Peyer's patch (tissue), 4 donors: ENCODE measurements around the gene ECM1. TPM values are rescaled to one million over a fixed set of nuclear protein-coding genes. Genes with fewer than 3 reads are reported as not detected.
A peak's percentile ranks its signal among the peaks of the same experiment; 100 is the strongest.

Experiments
- DNase-seq, 3 donors: peaks; one replicate each; pipeline ENCODE4 v3.0.0-alpha.2; 2017 to 2019
- H3K27ac ChIP-seq, 4 donors: fragments of 200-600 bp; sonication (generic); one replicate each; pipeline ENCODE4 v1.5.1; 2016 to 2019
- H3K27me3 ChIP-seq, 2 donors: fragments of 200-600 bp; sonication (generic); one replicate each; pipeline ENCODE4 v1.5.1; 2019
- H3K36me3 ChIP-seq, 3 donors: fragments of 200-600 bp; sonication (generic); one replicate each; pipeline ENCODE4 v1.5.1; 2016 to 2019
- H3K4me1 ChIP-seq, 4 donors: fragments of 200-600 bp; sonication (generic); one replicate each; pipeline ENCODE4 v1.5.1; 2016 to 2019
- H3K4me3 ChIP-seq, 4 donors: fragments of 200-600 bp; sonication (generic); 1 replicate in 3 of 4; 2 replicates in 1 of 4; pipeline ENCODE4 v1.5.1; 2016 to 2019; ENCODE audit warnings: mild to moderate bottlenecking in 1 of 4
- H3K9me3 ChIP-seq, 4 donors: fragments of 200-600 bp; sonication (generic); one replicate each; pipeline ENCODE4 v1.5.1; 2016 to 2019; ENCODE audit warnings: mild to moderate bottlenecking in 1 of 4
- POLR2A ChIP-seq, 2 donors: fragments of 450-650 bp; IDR thresholded peaks; one replicate each; pipeline ENCODE4 v1.5.1; 2017; ENCODE audit warnings: antibody characterized with exemption in 2 of 2, mild to moderate bottlenecking in 2 of 2, moderate library complexity in 2 of 2
- total RNA-seq, 4 donors: library from RNA; depleted of rRNA; stranded (reverse); fragments of >200 nt; gene quantifications; one replicate each; pipeline ENCODE4 v1.1.0, GENCODE V29; 2016
- TF ChIP-seq, protein P1 (sequence below), 6 experiments: fragments of 450-650 bp in 4 of 6; fragments of 200-600 bp in 2 of 6; sonication (generic) in 1 of 6; IDR thresholded peaks; one replicate each; pipeline ENCODE4 v1.5.1; 2017 to 2019; ENCODE audit warnings: antibody characterized with exemption in 6 of 6, mild to moderate bottlenecking in 3 of 6, moderate library complexity in 1 of 6

The ECM1 gene
- total RNA-seq, 4 donors from 2014 or later = 1.4 to 11.6 (median 9.6) TPM

DNA sequence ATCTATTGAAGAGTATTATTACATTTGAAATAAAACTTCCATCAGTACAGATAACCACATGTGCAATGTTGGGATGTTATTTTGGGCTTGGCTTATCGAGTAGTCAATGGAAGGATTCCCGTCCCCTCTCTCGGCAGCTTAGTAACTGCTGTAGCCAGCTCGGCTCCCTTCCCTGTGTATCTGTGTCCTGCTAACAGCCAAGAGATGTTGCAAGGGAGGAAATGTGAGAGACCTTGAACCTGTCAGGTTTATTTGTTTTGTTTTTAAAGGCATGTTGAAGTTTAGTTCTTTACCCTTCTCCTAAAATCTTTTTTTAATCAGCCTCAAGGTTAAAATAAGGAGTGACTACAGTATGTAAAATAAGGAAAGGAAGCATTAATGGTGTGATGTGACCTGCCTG lies 34.2 kb upstream of the ECM1 start:
- DNase-seq = no peak
- Histone ChIP-seq H3K36me3 (peaks cover 0 to 33% (median 0%) of the 10 kb centered on the region in 3 donors), H3K27ac (no peak overlapping the region)

DNA sequence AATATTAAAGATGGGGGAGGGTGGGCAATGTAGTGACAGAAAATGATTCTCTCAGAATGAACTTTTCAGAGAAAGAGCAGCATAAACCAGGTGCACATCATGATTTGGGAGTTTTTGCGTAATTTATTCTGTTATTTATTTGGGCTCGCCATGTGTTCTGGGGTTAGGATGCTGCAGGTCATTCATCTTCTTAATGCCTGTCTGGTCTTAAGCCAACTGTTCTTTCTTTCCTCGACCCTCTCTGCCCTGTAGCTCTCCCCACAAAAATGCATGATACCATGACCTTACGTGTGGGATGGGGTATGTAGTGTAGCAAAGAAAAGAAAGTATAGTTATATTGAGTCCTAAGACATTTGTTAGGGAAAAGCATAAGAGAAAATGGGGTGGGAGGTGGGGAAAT lies 33.0 kb upstream of the ECM1 start:
- no peak for DNase-seq
- TF ChIP-seq POLR2A (IDR thresholded peaks at IDR 0.05) = no peak
- TF ChIP-seq, protein P1, sequence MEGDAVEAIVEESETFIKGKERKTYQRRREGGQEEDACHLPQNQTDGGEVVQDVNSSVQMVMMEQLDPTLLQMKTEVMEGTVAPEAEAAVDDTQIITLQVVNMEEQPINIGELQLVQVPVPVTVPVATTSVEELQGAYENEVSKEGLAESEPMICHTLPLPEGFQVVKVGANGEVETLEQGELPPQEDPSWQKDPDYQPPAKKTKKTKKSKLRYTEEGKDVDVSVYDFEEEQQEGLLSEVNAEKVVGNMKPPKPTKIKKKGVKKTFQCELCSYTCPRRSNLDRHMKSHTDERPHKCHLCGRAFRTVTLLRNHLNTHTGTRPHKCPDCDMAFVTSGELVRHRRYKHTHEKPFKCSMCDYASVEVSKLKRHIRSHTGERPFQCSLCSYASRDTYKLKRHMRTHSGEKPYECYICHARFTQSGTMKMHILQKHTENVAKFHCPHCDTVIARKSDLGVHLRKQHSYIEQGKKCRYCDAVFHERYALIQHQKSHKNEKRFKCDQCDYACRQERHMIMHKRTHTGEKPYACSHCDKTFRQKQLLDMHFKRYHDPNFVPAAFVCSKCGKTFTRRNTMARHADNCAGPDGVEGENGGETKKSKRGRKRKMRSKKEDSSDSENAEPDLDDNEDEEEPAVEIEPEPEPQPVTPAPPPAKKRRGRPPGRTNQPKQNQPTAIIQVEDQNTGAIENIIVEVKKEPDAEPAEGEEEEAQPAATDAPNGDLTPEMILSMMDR (IDR thresholded peaks at IDR 0.05) = no peak
- Histone ChIP-seq H3K4me1 (peaks cover 0 to 5% (median 0%) of the 10 kb centered on the region in 4 donors), H3K27ac (no peak overlapping the region), H3K9me3 (no peaks in the 10 kb centered on the region), H3K27me3 (no peaks in the 10 kb centered on the region), H3K36me3 (peaks cover 0 to 33% (median 0%) of the 10 kb centered on the region in 3 donors), H3K4me3 (no peak overlapping the region)

More for the DNA sequence above, 34.2 kb upstream of the ECM1 start:
- TF ChIP-seq, protein P1 (IDR thresholded peaks at IDR 0.05) = no peak
- no peak for TF ChIP-seq POLR2A (IDR thresholded peaks at IDR 0.05)
- peaks cover 0 to 5% (median 0%) of the 10 kb centered on the region in 4 donors for H3K4me1 ChIP-seq
- H3K4me3 ChIP-seq = no peak overlapping the region
- H3K9me3 ChIP-seq = no peaks in the 10 kb centered on the region
- no peaks in the 10 kb centered on the region for H3K27me3 ChIP-seq

DNA sequence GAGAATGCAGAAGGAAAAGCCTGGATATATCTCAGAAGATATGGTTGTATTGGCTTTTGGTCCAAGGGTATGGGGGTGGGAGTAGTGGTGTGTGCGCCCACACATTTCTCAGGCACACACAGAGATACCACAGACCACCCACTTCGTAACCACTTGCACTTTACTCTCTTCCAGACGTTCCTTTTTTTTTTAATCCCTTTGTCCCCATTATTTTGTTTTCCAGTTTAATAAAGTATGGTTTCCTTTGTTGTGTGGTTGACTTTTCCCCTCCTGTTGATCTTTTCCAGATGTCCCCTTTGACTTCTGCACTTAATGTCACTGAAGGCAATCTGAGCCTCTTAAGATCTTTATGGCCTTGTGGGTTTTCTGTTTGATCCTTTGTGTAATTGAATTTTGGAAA lies 31.2 kb upstream of the ECM1 start:
- TF ChIP-seq, protein P1 (IDR thresholded peaks at IDR 0.05) = no peak
- TF ChIP-seq POLR2A (IDR thresholded peaks at IDR 0.05) = no peak
- no peak overlapping the region for H3K27ac ChIP-seq
- H3K36me3 ChIP-seq = peaks cover 0 to 15% (median 0%) of the 10 kb centered on the region in 3 donors
- no peak for DNase-seq
- no peaks in the 10 kb centered on the region for H3K27me3 ChIP-seq
- no peak overlapping the region for H3K4me3 ChIP-seq
- H3K4me1 ChIP-seq = peaks cover 0 to 5% (median 0%) of the 10 kb centered on the region in 4 donors
- H3K9me3 ChIP-seq = no peaks in the 10 kb centered on the region

DNA sequence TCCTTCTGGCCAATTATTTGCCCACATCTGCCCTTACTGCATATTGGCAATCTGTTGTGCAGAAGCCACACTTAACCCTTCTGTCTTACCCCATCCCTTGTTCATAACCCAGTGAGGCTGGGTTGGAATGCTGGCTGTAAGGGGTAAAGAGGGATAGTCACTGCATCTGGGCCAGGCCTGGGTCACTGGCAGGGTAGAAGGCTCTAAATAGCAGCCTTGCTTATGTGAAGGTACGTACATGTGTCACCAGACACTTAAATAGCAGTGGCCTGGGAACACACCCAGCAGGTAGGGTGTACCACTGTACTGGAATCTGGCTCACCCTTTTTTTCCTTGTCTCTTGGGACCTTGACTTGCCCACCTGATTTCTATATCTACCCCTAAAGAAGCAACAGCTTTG lies 30.6 kb upstream of the ECM1 start:
- peak in 1 of 3 donors; percentile 40 for DNase-seq
- Histone ChIP-seq H3K27ac (peak overlapping the region in 2 of 4 donors; percentile 36 to 41), H3K27me3 (no peaks in the 10 kb centered on the region), H3K9me3 (no peaks in the 10 kb centered on the region), H3K4me3 (no peak overlapping the region), H3K36me3 (peaks cover 0 to 9% (median 0%) of the 10 kb centered on the region in 3 donors), H3K4me1 (peaks cover 0 to 5% (median 0%) of the 10 kb centered on the region in 4 donors)
- TF ChIP-seq POLR2A (IDR thresholded peaks at IDR 0.05) = no peak
- TF ChIP-seq, protein P1 (IDR thresholded peaks at IDR 0.05) = no peak

DNA sequence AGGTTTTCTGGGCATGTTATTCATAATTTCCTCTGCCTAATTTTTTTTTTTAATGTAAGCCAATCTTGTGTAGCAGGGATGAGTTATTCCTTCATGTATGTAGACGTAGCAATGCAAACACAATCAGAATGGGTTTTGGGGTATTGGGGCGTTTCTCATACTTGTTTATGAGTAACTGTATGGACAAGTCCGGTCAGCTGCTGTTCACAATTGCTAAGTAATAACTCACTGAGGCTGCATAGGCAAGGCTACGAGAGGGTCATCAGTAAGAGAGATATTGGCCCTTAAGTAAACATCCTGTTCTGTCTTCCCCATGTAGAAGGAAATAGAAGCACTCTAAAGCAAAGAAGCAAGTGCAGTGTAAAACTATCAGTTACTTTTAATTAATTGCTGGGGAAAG lies 30.2 kb upstream of the ECM1 start:
- Histone ChIP-seq H3K27ac (peak overlapping the region in 1 of 4 donors; percentile 36), H3K4me3 (no peak overlapping the region), H3K4me1 (peaks cover 0 to 5% (median 0%) of the 10 kb centered on the region in 4 donors), H3K27me3 (no peaks in the 10 kb centered on the region), H3K36me3 (peaks cover 0 to 5% (median 0%) of the 10 kb centered on the region in 3 donors), H3K9me3 (no peaks in the 10 kb centered on the region)
- DNase-seq = peak in 1 of 3 donors; percentile 42
- TF ChIP-seq, protein P1 (IDR thresholded peaks at IDR 0.05) = no peak
- TF ChIP-seq POLR2A (IDR thresholded peaks at IDR 0.05) = no peak

DNA sequence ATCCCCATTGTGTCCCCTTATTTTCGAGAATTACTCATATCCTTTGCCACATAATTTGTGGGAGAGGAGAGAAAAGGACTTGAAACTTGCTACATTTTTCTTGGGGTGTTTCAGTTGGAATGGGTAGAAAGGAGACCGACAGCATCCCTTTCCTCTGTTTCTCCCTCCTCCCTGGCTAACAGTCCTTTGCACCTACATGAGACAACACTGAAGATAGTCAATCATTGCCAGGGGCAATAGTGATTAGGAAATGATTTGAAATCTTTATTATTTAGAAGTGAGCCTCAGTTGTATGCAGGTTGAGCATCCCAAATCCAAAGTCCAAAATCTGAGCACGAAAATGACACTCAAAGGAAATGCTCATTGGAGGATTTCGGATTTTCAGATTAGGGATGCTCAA lies 28.5 kb upstream of the ECM1 start:
- peaks cover 0 to 5% (median 0%) of the 10 kb centered on the region in 4 donors for H3K4me1 ChIP-seq
- H3K9me3 ChIP-seq = no peaks in the 10 kb centered on the region
- H3K36me3 ChIP-seq = no peaks in the 10 kb centered on the region
- no peaks in the 10 kb centered on the region for H3K27me3 ChIP-seq
- TF ChIP-seq, protein P1 (IDR thresholded peaks at IDR 0.05) = no peak
- H3K27ac ChIP-seq = no peak overlapping the region
- no peak for DNase-seq
- no peak overlapping the region for H3K4me3 ChIP-seq
